ENCODE measurements around the gene NIM1K.

DNA sequence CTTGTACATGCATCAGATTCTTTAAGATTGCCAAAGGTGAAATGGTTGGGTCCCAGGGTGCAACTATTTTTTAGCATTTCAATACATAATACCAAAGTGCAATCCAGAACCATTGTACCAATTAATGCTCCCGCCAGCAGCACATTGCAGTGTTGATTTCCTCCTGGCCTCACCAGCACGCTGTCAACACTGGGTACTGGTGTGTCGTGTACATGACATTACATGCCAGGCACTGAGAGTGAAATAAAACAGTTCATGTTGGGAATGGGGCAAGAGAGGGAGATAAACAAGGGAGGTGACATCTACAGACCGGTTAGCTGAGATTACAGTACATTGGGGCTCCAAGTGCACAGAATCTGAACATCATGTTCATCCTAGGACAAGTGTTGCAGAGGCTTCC, 83.4 kb downstream of the NIM1K start:
- TF ChIP-seq, protein P1, sequence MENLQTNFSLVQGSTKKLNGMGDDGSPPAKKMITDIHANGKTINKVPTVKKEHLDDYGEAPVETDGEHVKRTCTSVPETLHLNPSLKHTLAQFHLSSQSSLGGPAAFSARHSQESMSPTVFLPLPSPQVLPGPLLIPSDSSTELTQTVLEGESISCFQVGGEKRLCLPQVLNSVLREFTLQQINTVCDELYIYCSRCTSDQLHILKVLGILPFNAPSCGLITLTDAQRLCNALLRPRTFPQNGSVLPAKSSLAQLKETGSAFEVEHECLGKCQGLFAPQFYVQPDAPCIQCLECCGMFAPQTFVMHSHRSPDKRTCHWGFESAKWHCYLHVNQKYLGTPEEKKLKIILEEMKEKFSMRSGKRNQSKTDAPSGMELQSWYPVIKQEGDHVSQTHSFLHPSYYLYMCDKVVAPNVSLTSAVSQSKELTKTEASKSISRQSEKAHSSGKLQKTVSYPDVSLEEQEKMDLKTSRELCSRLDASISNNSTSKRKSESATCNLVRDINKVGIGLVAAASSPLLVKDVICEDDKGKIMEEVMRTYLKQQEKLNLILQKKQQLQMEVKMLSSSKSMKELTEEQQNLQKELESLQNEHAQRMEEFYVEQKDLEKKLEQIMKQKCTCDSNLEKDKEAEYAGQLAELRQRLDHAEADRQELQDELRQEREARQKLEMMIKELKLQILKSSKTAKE (CRISPR knock-in tag; IDR thresholded peaks at IDR 0.05; ENCODE audit: borderline replicate concordance) = no peak
- TF ChIP-seq ZNF724P (CRISPR knock-in tag; IDR thresholded peaks at IDR 0.05; ENCODE audit: borderline replicate concordance) = no peak
- TF ChIP-seq ZFX (CRISPR knock-in tag; IDR thresholded peaks at IDR 0.05; ENCODE audit: low read depth) = no peak
- no peak for TF ChIP-seq PHF21A (CRISPR knock-in tag; IDR thresholded peaks at IDR 0.05)
- TF ChIP-seq POLR2A (IDR thresholded peaks at IDR 0.05; ENCODE audit: insufficient read depth in 1 of 2, low read depth in 2 of 2, low read length in 2 of 2) = no peak
- TF ChIP-seq CTCF (CRISPR knock-in tag; IDR thresholded peaks at IDR 0.05) = no peak
- TF ChIP-seq, protein P2, sequence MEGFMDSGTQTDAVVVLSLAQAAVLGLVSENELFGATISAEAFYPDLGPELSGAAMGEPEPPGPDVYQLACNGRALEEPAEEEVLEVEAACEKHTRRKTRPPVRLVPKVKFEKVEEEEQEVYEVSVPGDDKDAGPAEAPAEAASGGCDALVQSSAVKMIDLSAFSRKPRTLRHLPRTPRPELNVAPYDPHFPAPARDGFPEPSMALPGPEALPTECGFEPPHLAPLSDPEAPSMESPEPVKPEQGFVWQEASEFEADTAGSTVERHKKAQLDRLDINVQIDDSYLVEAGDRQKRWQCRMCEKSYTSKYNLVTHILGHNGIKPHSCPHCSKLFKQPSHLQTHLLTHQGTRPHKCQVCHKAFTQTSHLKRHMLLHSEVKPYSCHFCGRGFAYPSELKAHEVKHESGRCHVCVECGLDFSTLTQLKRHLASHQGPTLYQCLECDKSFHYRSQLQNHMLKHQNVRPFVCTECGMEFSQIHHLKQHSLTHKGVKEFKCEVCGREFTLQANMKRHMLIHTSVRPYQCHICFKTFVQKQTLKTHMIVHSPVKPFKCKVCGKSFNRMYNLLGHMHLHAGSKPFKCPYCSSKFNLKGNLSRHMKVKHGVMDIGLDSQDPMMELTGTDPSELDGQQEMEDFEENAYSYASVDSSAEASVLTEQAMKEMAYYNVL (CRISPR knock-in tag; IDR thresholded peaks at IDR 0.05; ENCODE audit: borderline replicate concordance) = no peak
- TF ChIP-seq HDAC2 (CRISPR knock-in tag; IDR thresholded peaks at IDR 0.05) = no peak
- no peak for TF ChIP-seq POGK (CRISPR knock-in tag; conservative IDR thresholded peaks at IDR 0.05)
